Suprapubic skin (tissue), 4 donors: ENCODE results near the gene METTL4. TPM values are rescaled to one million over a fixed set of nuclear protein-coding genes. Genes with fewer than 3 reads are reported as not detected.

ENCODE experiments used
- DNase-seq, 2 donors: peaks; one replicate each; pipeline ENCODE4 v3.0.0-alpha.2; 2019; ENCODE audit warnings: low spot score in 2 of 2
- H3K27ac ChIP-seq: fragments of 200-600 bp; sonication (generic); one replicate; pipeline ENCODE4 v1.5.1; 2019
- H3K27me3 ChIP-seq: fragments of 200-600 bp; sonication (generic); one replicate; pipeline ENCODE4 v1.5.1; 2019
- H3K36me3 ChIP-seq: fragments of 200-600 bp; sonication (generic); one replicate; pipeline ENCODE4 v1.5.1; 2019
- H3K4me1 ChIP-seq: fragments of 200-600 bp; sonication (generic); one replicate; pipeline ENCODE4 v1.5.1; 2019
- H3K4me3 ChIP-seq: fragments of 200-600 bp; sonication (generic); one replicate; pipeline ENCODE4 v1.5.1; 2019; ENCODE audit warnings: mild to moderate bottlenecking
- H3K9me3 ChIP-seq: fragments of 200-600 bp; sonication (generic); one replicate; pipeline ENCODE4 v1.5.1; 2019
- EP300 ChIP-seq: sonication (generic); formaldehyde crosslinking; IDR thresholded peaks from one replicate; pipeline ENCODE4 v1.6.1; 2017; ENCODE audit warnings: antibody characterized with exemption
- POLR2A ChIP-seq, 2 donors: fragments of 450-650 bp; IDR thresholded peaks; one replicate each; pipeline ENCODE4 v1.6.1; 2017; ENCODE audit warnings: antibody characterized with exemption in 2 of 2, mild to moderate bottlenecking in 2 of 2, moderate library complexity in 2 of 2
- POLR2AphosphoS5 ChIP-seq, 3 donors: sonication (generic); formaldehyde crosslinking; IDR thresholded peaks; one replicate each; pipeline ENCODE4 v1.6.1; 2017; ENCODE audit warnings: antibody characterized with exemption in 3 of 3
- WGBS: methylation state at CpG from one replicate; pipeline ENCODE4 v1.1.5; 2018; 5-methylcytosine and 5-hydroxymethylcytosine counted together
- total RNA-seq, 4 donors: library from RNA; depleted of rRNA; stranded (reverse); fragments of >200 nt; gene quantifications; one replicate each; pipeline ENCODE4 v1.1.0, GENCODE V29; 2016
- TF ChIP-seq, protein P1 (sequence below), 2 donors: fragments of 200-600 bp in 1 of 2; fragments of 450-650 bp in 1 of 2; sonication (generic) in 1 of 2; IDR thresholded peaks; one replicate each; pipeline ENCODE4 v1.5.1; 2016 to 2019; ENCODE audit warnings: antibody characterized with exemption in 2 of 2, mild to moderate bottlenecking in 1 of 2, moderate library complexity in 1 of 2

The METTL4 gene
- total RNA-seq, 4 donors from 2014 or later: 3.3 to 10.5 (median 4.9) TPM

DNA sequence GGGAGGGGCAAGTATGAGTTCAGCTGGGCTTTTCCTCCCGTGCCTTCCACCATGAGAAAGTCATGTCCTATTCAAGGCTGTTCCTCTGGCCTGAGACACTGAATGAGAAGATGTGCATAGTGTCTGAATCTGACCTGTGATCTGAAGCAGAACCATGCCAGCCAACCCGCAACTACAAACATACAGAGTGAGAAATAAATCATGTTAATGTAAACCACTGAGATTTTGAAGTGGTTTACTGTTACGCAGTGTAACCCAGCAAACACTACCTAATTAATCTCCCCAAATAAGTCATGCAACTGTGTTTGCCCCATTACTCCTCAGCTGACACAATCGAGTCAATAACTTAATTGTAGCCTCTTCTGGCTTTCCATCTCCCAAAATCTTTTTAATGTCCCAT, 49.2 kb downstream of the METTL4 start:
- no peaks in the 10 kb centered on the region for H3K27me3 ChIP-seq
- 89% methylated on average over 4 of the region's 4 CpGs for WGBS
- no peak overlapping the region for H3K27ac ChIP-seq
- H3K4me3 ChIP-seq: no peak overlapping the region
- H3K9me3 ChIP-seq: no peaks in the 10 kb centered on the region
- no peaks in the 10 kb centered on the region for H3K36me3 ChIP-seq
- no peaks in the 10 kb centered on the region for H3K4me1 ChIP-seq
- no peak for DNase-seq
- no peak for TF ChIP-seq POLR2AphosphoS5 (IDR thresholded peaks at IDR 0.05)
- TF ChIP-seq EP300: no peak
- TF ChIP-seq, protein P1, sequence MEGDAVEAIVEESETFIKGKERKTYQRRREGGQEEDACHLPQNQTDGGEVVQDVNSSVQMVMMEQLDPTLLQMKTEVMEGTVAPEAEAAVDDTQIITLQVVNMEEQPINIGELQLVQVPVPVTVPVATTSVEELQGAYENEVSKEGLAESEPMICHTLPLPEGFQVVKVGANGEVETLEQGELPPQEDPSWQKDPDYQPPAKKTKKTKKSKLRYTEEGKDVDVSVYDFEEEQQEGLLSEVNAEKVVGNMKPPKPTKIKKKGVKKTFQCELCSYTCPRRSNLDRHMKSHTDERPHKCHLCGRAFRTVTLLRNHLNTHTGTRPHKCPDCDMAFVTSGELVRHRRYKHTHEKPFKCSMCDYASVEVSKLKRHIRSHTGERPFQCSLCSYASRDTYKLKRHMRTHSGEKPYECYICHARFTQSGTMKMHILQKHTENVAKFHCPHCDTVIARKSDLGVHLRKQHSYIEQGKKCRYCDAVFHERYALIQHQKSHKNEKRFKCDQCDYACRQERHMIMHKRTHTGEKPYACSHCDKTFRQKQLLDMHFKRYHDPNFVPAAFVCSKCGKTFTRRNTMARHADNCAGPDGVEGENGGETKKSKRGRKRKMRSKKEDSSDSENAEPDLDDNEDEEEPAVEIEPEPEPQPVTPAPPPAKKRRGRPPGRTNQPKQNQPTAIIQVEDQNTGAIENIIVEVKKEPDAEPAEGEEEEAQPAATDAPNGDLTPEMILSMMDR (IDR thresholded peaks at IDR 0.05): no peak
- TF ChIP-seq POLR2A (IDR thresholded peaks at IDR 0.05): no peak

DNA sequence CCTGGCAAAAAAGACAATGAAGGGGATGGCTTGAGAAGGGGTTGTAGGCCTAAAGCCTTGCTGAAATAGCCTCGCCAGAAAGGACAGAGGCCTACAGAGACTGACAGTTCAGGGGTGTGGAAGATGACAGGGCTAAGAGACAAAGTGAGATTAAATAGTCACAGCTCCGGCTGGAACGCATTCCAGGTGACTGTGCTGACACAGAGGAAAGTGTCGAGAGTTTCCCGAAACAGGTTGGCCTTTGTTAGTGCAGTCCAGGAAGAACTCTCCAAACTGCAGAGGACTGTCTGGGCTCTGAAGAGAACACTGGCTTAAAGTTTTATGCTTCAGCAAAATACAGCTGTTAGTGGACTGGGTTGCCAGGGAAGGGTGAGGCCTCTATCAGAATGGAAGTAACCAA, 52.8 kb downstream of the METTL4 start:
- H3K4me3 ChIP-seq: no peak overlapping the region
- no peak overlapping the region for H3K27ac ChIP-seq
- no peaks in the 10 kb centered on the region for H3K27me3 ChIP-seq
- WGBS: 95% methylated on average over 5 of the region's 5 CpGs
- H3K36me3 ChIP-seq: no peaks in the 10 kb centered on the region
- no peaks in the 10 kb centered on the region for H3K9me3 ChIP-seq
- DNase-seq: no peak
- H3K4me1 ChIP-seq: peaks cover 10% of the 10 kb centered on the region
- TF ChIP-seq POLR2A (IDR thresholded peaks at IDR 0.05) (no peak), EP300 (no peak)
- TF ChIP-seq, protein P1 (IDR thresholded peaks at IDR 0.05): no peak

DNA sequence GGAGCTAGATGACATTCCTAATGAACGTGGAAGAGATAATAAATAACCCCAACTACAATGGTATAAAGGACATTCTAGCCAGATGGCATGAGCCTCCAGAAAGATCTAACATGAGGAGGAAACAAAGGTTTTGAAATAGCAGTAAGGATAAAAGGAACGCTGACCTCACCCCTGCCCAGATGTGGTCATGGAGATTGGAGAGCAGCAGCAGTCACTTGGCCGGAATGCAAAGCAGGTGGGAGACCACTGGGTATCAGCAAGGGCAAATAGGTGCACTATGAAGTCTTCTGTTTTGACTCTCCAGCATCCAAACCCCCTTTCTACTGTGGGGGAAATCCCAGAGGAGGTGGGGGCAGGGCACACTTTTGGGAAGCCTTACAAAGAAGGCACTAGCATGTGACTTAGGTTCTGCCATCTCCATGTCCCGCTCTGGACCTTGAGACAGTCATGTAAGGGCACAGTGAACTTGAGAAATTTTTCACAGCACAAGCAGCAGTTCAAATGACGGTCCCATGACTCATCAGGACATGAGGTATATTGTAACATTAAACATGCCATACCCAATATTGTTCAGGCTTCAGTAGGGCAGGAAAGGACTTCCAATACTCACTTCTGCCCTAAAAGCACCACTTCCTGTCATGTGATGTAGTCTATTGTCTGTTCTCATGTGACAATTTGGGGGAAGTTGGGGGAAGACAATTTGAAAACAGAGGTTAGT, 55.2 kb downstream of the METTL4 start:
- H3K36me3 ChIP-seq: no peaks in the 10 kb centered on the region
- no peak for TF ChIP-seq EP300
- TF ChIP-seq POLR2A (IDR thresholded peaks at IDR 0.05): no peak
- no peak for TF ChIP-seq POLR2AphosphoS5 (IDR thresholded peaks at IDR 0.05)
- TF ChIP-seq, protein P1 (IDR thresholded peaks at IDR 0.05): no peak
- 69% methylated on average over 5 of the region's 5 CpGs for WGBS
- H3K9me3 ChIP-seq: no peaks in the 10 kb centered on the region
- DNase-seq: no peak
- no peaks in the 10 kb centered on the region for H3K27me3 ChIP-seq
- H3K27ac ChIP-seq: peak overlapping the region; percentile 31
- H3K4me3 ChIP-seq: no peak overlapping the region
- peaks cover 10% of the 10 kb centered on the region for H3K4me1 ChIP-seq

DNA sequence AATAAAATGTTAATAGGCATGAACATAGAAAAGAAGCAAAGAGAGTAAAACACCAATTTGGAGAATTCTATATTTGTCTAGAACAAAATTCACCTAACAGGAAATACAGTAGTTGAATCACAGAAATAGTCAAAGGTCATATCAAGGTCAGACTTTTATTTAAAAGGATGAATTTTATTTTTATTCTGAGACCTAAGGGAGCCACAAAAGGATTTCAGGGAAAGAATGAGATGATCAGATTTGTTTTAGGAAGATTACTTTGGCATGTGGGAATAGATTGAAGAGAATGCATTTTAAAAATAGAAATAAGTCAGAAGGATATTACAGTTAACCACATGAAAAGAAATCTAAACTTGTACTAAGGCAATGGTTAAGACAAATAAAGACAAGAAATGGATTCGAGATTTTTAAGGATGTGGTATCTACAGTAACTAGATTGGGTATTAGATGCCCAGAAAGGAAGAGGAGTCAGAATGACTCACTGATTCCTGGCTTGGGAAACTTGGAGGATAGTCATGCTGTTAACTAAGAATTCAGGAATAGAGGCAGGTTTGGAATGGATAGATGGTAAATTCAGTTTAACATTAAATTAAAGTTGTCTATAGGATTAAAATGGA, 56.0 kb downstream of the METTL4 start:
- no peaks in the 10 kb centered on the region for H3K9me3 ChIP-seq
- no peaks in the 10 kb centered on the region for H3K27me3 ChIP-seq
- WGBS: 26% methylated on average over 1 of the region's 1 CpG
- no peak overlapping the region for H3K27ac ChIP-seq
- no peak for DNase-seq
- TF ChIP-seq POLR2AphosphoS5 (IDR thresholded peaks at IDR 0.05) (no peak), EP300 (no peak)
- TF ChIP-seq, protein P1 (IDR thresholded peaks at IDR 0.05): no peak
- no peaks in the 10 kb centered on the region for H3K36me3 ChIP-seq
- peaks cover 10% of the 10 kb centered on the region for H3K4me1 ChIP-seq
- no peak overlapping the region for H3K4me3 ChIP-seq

DNA sequence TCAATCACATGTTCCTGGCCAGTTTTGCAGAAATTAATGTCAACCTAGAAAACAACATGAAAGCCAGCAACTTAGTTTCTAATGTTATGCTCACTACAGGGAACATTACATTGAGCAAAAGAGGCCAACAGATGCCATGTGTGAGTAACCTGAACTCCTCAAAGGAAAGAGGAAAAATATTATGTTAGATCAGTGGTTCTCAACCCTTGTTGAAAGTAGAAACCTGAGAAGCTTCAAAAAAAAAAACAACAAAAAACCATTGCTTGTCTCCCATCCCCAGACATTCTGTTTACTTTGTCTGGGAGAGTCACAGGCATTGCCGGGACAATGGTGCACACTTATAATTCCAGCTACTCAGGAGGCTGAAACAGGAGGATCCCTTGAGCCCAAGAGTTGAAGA, 57.7 kb downstream of the METTL4 start:
- 77% methylated on average over 1 of the region's 1 CpG for WGBS

More for the DNA sequence above, 57.7 kb downstream of the METTL4 start:
- DNase-seq: no peak
- no peak overlapping the region for H3K27ac ChIP-seq
- H3K9me3 ChIP-seq: no peaks in the 10 kb centered on the region
- H3K4me3 ChIP-seq: no peak overlapping the region
- TF ChIP-seq EP300 (no peak), POLR2A (IDR thresholded peaks at IDR 0.05) (no peak), POLR2AphosphoS5 (IDR thresholded peaks at IDR 0.05) (no peak)
- TF ChIP-seq, protein P1 (IDR thresholded peaks at IDR 0.05): no peak
- peaks cover 10% of the 10 kb centered on the region for H3K4me1 ChIP-seq
- H3K36me3 ChIP-seq: no peaks in the 10 kb centered on the region
- no peaks in the 10 kb centered on the region for H3K27me3 ChIP-seq
